H1 (cell line): ENCODE results near the gene PARD3. TPM values are rescaled to one million over a fixed set of nuclear protein-coding genes. Genes with fewer than 3 reads are reported as not detected.

Experiments
- CTCF ChIA-PET: fragments of 300-600 bp; sonication (Branson Sonifier 250); formaldehyde crosslinking; loops from one replicate; lab custom pipeline; 2021; ENCODE audit not compliant: partially characterized antibody; lab: Charles Lee
- POLR2A ChIA-PET: fragments of 300-600 bp; sonication (Branson Sonifier 250); formaldehyde crosslinking; loops from one replicate; lab custom pipeline; 2021; ENCODE audit warnings: inconsistent platforms; ENCODE audit not compliant: partially characterized antibody; lab: Charles Lee
- DNase-seq, 2 experiments: peaks; one replicate each; pipeline versions ENCODE4 v3.0.0 to v3.0.0-alpha.2; 2010 to 2022; ENCODE audit warnings: low spot score in 2 of 2, low read depth in 1 of 2, mixed read lengths in 1 of 2
- FAIRE-seq: peaks from 2 replicates; lab custom pipeline; 2011; peaks lifted over from hg19 to GRCh38; lab: Jason Lieb, UNC
- H2AFZ ChIP-seq: 2 replicates; pipeline ENCODE4 v1.8.1; 2012; ENCODE audit warnings: low read length, inconsistent platforms
- H2AK5ac ChIP-seq: 2 replicates; pipeline ENCODE4 v1.6.1; 2013; ENCODE audit warnings: low read depth, low read length
- H2BK120ac ChIP-seq: replicated peaks from 2 replicates; pipeline ENCODE3; 2013; ENCODE audit warnings: low read depth, low read length, inconsistent platforms
- H2BK12ac ChIP-seq: 2 replicates; pipeline ENCODE4 v1.6.1; 2013; ENCODE audit warnings: low read depth, low read length
- H2BK15ac ChIP-seq: 2 replicates; pipeline ENCODE4 v1.6.1; 2013; ENCODE audit warnings: low read length
- H2BK20ac ChIP-seq: 2 replicates; pipeline ENCODE4 v1.6.1; 2013; ENCODE audit warnings: low read length
- H2BK5ac ChIP-seq: 2 replicates; pipeline ENCODE4 v1.6.1; 2013; ENCODE audit warnings: low read depth, low read length
- H3K14ac ChIP-seq: 2 replicates; pipeline ENCODE4 v1.6.1; 2013; ENCODE audit warnings: inconsistent platforms; ENCODE audit not compliant: insufficient read length
- H3K18ac ChIP-seq: 2 replicates; pipeline ENCODE4 v1.6.1; 2013; ENCODE audit warnings: low read length; ENCODE audit errors: extremely low read depth
- H3K23ac ChIP-seq: 2 replicates; pipeline ENCODE4 v1.6.1; 2013; ENCODE audit warnings: inconsistent platforms; ENCODE audit not compliant: insufficient read length
- H3K23me2 ChIP-seq: 2 replicates; pipeline ENCODE4 v1.6.1; 2013; ENCODE audit warnings: low read depth, low read length
- H3K27ac ChIP-seq: 2 replicates; pipeline ENCODE4 v1.6.1; 2011; ENCODE audit warnings: low read depth, low read length, inconsistent platforms
- H3K27me3 ChIP-seq, 4 experiments: replicated peaks in 1 of 4; 1 replicate in 1 of 4; 2 replicates in 3 of 4; pipeline versions ENCODE4 v1.6.1 to v1.8.1; 2011 to 2013; ENCODE audit warnings: low read length in 3 of 4, mild to moderate bottlenecking in 3 of 4, inconsistent platforms in 2 of 4, mixed read lengths in 2 of 4, moderate library complexity in 1 of 4; ENCODE audit not compliant: control insufficient read depth in 3 of 4, insufficient read depth in 3 of 4; ENCODE audit errors: extremely low read depth in 1 of 4
- H3K36me3 ChIP-seq, 4 experiments: 2 replicates each; pipeline versions ENCODE4 v1.6.1 to v1.8.1; 2011 to 2013; ENCODE audit warnings: mild to moderate bottlenecking in 4 of 4, low read length in 3 of 4, moderate library complexity in 2 of 4, control low read depth in 1 of 4, inconsistent platforms in 1 of 4; ENCODE audit not compliant: insufficient read depth in 4 of 4, control insufficient read depth in 2 of 4
- H3K4ac ChIP-seq: replicated peaks from 2 replicates; pipeline ENCODE3; 2013; ENCODE audit warnings: low read length, low read depth, mixed read lengths, inconsistent platforms; ENCODE audit not compliant: insufficient read length
- H3K4me1 ChIP-seq, 4 experiments: replicated peaks in 1 of 4; 1 replicate in 1 of 4; 2 replicates in 3 of 4; pipeline versions ENCODE4 v1.6.1 to v1.8.1; 2011 to 2013; ENCODE audit warnings: low read length in 3 of 4, inconsistent platforms in 2 of 4, mixed read lengths in 1 of 4; ENCODE audit not compliant: insufficient read depth in 4 of 4, control insufficient read depth in 3 of 4
- H3K4me2 ChIP-seq, 2 experiments: 2 replicates each; pipeline versions ENCODE4 v1.6.1 to v1.8.1; 2011 to 2013; ENCODE audit warnings: low read depth in 2 of 2, low read length in 2 of 2, control low read depth in 1 of 2, inconsistent platforms in 1 of 2, mild to moderate bottlenecking in 1 of 2; ENCODE audit not compliant: insufficient read depth in 1 of 2
- H3K4me3 ChIP-seq, 4 experiments: fragments of 200-600, 300-600 bp in 1 of 4; sonication (generic), shearing (Covaris generic), sonication (Bioruptor Twin) in 1 of 4; 2 replicates each; pipeline versions ENCODE4 v1.5.1 to v1.8.1; 2011 to 2016; ENCODE audit warnings: low read length in 4 of 4, low read depth in 3 of 4, control low read depth in 2 of 4, inconsistent platforms in 2 of 4, mild to moderate bottlenecking in 2 of 4, mixed read lengths in 1 of 4, moderate library complexity in 1 of 4; ENCODE audit not compliant: insufficient read depth in 2 of 4; ENCODE audit errors: extremely low read depth in 1 of 4
- H3K56ac ChIP-seq: replicated peaks from 2 replicates; pipeline ENCODE3; 2013; ENCODE audit warnings: low read depth, mild to moderate bottlenecking, mixed read lengths, low read length, inconsistent platforms; ENCODE audit not compliant: insufficient read length
- H3K79me1 ChIP-seq: 2 replicates; pipeline ENCODE4 v1.6.1; 2013; ENCODE audit warnings: low read depth, low read length, control low read depth
- H3K79me2 ChIP-seq, 2 experiments: 2 replicates each; pipeline versions ENCODE4 v1.6.1 to v1.8.1; 2012 to 2013; ENCODE audit warnings: low read length in 2 of 2, mild to moderate bottlenecking in 2 of 2, inconsistent platforms in 1 of 2; ENCODE audit not compliant: insufficient read depth in 2 of 2, control insufficient read depth in 1 of 2
- H3K9ac ChIP-seq, 4 experiments: replicated peaks in 1 of 4; 1 replicate in 1 of 4; 2 replicates in 3 of 4; pipeline versions ENCODE4 v1.6.1 to v1.8.1; 2011 to 2013; ENCODE audit warnings: low read depth in 3 of 4, low read length in 3 of 4, control low read depth in 2 of 4, mild to moderate bottlenecking in 2 of 4, moderate library complexity in 2 of 4, inconsistent platforms in 1 of 4; ENCODE audit errors: extremely low read depth in 1 of 4
- H3K9me3 ChIP-seq, 2 experiments: 2 replicates each; pipeline versions ENCODE4 v1.6.1 to v1.8.1; 2012 to 2013; ENCODE audit warnings: mild to moderate bottlenecking in 2 of 2, moderate library complexity in 2 of 2, control low read depth in 1 of 2, inconsistent platforms in 1 of 2, low read depth in 1 of 2, low read length in 1 of 2, mixed read lengths in 1 of 2; ENCODE audit not compliant: insufficient read depth in 2 of 2
- H4K20me1 ChIP-seq, 2 experiments: replicated peaks in 1 of 2; 2 replicates each; pipeline versions ENCODE3 to v1.8.1; 2011 to 2013; ENCODE audit warnings: inconsistent platforms in 2 of 2, low read length in 2 of 2, mild to moderate bottlenecking in 1 of 2; ENCODE audit not compliant: insufficient read depth in 2 of 2, control insufficient read depth in 1 of 2
- H4K5ac ChIP-seq: 2 replicates; pipeline ENCODE4 v1.6.1; 2013; ENCODE audit warnings: low read length, low read depth, mixed read lengths, inconsistent platforms; ENCODE audit not compliant: insufficient read length
- H4K8ac ChIP-seq: 2 replicates; pipeline ENCODE4 v1.8.0; 2013; ENCODE audit warnings: mild to moderate bottlenecking, moderate library complexity, low read length, inconsistent platforms; ENCODE audit not compliant: insufficient read depth; ENCODE audit errors: extremely low read depth
- H4K91ac ChIP-seq: replicated peaks from 2 replicates; pipeline ENCODE3; 2013; ENCODE audit warnings: low read length, mixed read lengths, inconsistent platforms; ENCODE audit not compliant: insufficient read length
- CBX8 ChIP-seq: fragments of 300-800, 300-1000 bp; sonication (generic); IDR thresholded peaks from 2 replicates; pipeline ENCODE4 v1.7.1; 2016; ENCODE audit warnings: low read depth, low read length, borderline replicate concordance
- EP300 ChIP-seq, 2 experiments: IDR thresholded peaks; 1 replicate in 1 of 2; 2 replicates in 1 of 2; pipeline ENCODE4 v1.6.1; 2011 to 2012; ENCODE audit warnings: low read depth in 2 of 2, low read length in 2 of 2, mild to moderate bottlenecking in 2 of 2, borderline replicate concordance in 1 of 2, inconsistent platforms in 1 of 2, moderate library complexity in 1 of 2
- GABPA ChIP-seq: IDR thresholded peaks from 2 replicates; pipeline ENCODE4 v1.6.1; 2011; ENCODE audit warnings: mild to moderate bottlenecking, low read length, moderate library complexity, borderline replicate concordance; ENCODE audit not compliant: insufficient read depth
- GTF2F1 ChIP-seq: IDR thresholded peaks from 2 replicates; pipeline ENCODE4 v1.6.1; 2012; ENCODE audit warnings: low read depth, low read length, improper control_type of control experiment, borderline replicate concordance
- MAFK ChIP-seq: IDR thresholded peaks from 2 replicates; pipeline ENCODE4 v1.6.1; 2012; ENCODE audit warnings: low read depth, mild to moderate bottlenecking, improper control_type of control experiment, low read length
- PHF8 ChIP-seq: fragments of 200-600 bp; sonication (generic); conservative IDR thresholded peaks from 2 replicates; pipeline ENCODE4 v1.7.1; 2012; ENCODE audit warnings: low read depth, mild to moderate bottlenecking, inconsistent platforms, low read length, moderate library complexity
- TAF7 ChIP-seq: optimal IDR thresholded peaks from 2 replicates; pipeline ENCODE3; 2011; ENCODE audit warnings: low read depth, mild to moderate bottlenecking, inconsistent platforms, low read length, moderate library complexity, borderline replicate concordance
- WGBS, 2 experiments: shearing (Covaris generic) in 1 of 2; methylation state at CpG; one replicate each; pipeline versions ENCODE4 v1.1.6 to v1.1.7; 2013 to 2015; ENCODE audit warnings: low lambda C conversion rate in 2 of 2, mixed read lengths in 2 of 2, inconsistent platforms in 1 of 2, low coverage in 1 of 2, missing lambda C conversion rate in 1 of 2; ENCODE audit not compliant: insufficient replicate concordance in 2 of 2, insufficient coverage in 1 of 2, insufficient read length in 1 of 2; ENCODE audit errors: extremely low coverage in 1 of 2, missing lambda C conversion rate in 1 of 2; 5-methylcytosine and 5-hydroxymethylcytosine counted together
- polyA plus RNA-seq, 7 experiments: library from polyadenylated mRNA; depleted of rRNA in 3 of 7; stranded (reverse) in 5 of 7; unstranded in 2 of 7; fragments of >200 nt in 5 of 7; fragments of 200-250 nt in 2 of 7; gene quantifications; 1 replicate in 5 of 7; 2 replicates in 1 of 7; 4 replicates in 1 of 7; pipeline versions ENCODE4 v1.2.1 to v1.2.3, GENCODE V29; 2011 to 2013; ENCODE audit warnings: missing spikeins in 2 of 7, mixed read lengths in 2 of 7
- total RNA-seq: library from RNA; stranded (reverse); fragmentation: NEBNext Ultra II Directional; extraction: Animal tissue kit (Norgen Biotek cat#: 25700); gene quantifications from 2 replicates; pipeline ENCODE4 v1.2.1, GENCODE V29; 2021
- TF ChIP-seq, protein P1 (sequence below), 3 experiments: IDR thresholded peaks; 1 replicate in 2 of 3; 2 replicates in 1 of 3; pipeline versions ENCODE4 v1.5.1 to v1.6.1; 2011; ENCODE audit warnings: low read length in 3 of 3, mild to moderate bottlenecking in 3 of 3, inconsistent platforms in 2 of 3, low read depth in 1 of 3, moderate library complexity in 1 of 3; ENCODE audit not compliant: insufficient read depth in 1 of 3; ENCODE audit errors: control extremely low read depth in 1 of 3
- TF ChIP-seq, protein P2 (sequence below): IDR thresholded peaks from 2 replicates; pipeline ENCODE4 v1.6.1; 2012; ENCODE audit warnings: low read length, inconsistent platforms

PARD3 gene
- total and polyA plus RNA-seq, 2 of the 8 experiments (the other 6 are each of a cell fraction or from before 2014, with no cell fraction given) = 19.7 to 49.1 TPM

DNA sequence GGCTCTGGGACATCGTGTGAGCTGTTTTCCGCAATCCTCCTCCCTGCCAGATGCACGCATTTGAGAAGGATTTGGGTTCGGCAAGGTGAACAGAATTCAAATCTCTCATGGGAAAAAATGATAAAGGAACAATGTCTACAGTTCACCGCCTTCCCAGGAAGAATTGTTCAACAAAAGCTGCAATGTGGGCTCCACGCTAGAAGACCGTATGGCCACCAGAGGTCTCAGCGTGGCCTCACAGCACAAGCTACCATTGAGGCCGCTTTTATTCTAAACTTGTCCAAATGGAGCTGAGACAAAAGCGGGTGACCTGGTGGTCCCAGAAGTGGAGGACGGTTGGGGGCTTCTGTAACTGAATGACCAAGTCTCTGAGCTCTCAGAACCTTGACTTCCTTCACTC is 733.1 kb downstream of the PARD3 start:
- H2AFZ ChIP-seq = peak overlapping the region; percentile 80
- FAIRE-seq = no peak
- TF ChIP-seq GTF2F1 (no peak), MAFK (no peak), CBX8 (no peak), EP300 (IDR thresholded peaks at IDR 0.05; ENCODE audit: borderline replicate concordance in 1 of 2, low read depth in 2 of 2, low read length in 2 of 2) (no peak), TAF7 (no peak), PHF8 (no peak), GABPA (no peak)
- TF ChIP-seq, protein P1, sequence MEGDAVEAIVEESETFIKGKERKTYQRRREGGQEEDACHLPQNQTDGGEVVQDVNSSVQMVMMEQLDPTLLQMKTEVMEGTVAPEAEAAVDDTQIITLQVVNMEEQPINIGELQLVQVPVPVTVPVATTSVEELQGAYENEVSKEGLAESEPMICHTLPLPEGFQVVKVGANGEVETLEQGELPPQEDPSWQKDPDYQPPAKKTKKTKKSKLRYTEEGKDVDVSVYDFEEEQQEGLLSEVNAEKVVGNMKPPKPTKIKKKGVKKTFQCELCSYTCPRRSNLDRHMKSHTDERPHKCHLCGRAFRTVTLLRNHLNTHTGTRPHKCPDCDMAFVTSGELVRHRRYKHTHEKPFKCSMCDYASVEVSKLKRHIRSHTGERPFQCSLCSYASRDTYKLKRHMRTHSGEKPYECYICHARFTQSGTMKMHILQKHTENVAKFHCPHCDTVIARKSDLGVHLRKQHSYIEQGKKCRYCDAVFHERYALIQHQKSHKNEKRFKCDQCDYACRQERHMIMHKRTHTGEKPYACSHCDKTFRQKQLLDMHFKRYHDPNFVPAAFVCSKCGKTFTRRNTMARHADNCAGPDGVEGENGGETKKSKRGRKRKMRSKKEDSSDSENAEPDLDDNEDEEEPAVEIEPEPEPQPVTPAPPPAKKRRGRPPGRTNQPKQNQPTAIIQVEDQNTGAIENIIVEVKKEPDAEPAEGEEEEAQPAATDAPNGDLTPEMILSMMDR (IDR thresholded peaks at IDR 0.05; ENCODE audit: control extremely low read depth in 1 of 3, insufficient read depth in 1 of 3, low read depth in 1 of 3, low read length in 3 of 3) = peak; percentile 36 to 47 (median 43)
- TF ChIP-seq, protein P2, sequence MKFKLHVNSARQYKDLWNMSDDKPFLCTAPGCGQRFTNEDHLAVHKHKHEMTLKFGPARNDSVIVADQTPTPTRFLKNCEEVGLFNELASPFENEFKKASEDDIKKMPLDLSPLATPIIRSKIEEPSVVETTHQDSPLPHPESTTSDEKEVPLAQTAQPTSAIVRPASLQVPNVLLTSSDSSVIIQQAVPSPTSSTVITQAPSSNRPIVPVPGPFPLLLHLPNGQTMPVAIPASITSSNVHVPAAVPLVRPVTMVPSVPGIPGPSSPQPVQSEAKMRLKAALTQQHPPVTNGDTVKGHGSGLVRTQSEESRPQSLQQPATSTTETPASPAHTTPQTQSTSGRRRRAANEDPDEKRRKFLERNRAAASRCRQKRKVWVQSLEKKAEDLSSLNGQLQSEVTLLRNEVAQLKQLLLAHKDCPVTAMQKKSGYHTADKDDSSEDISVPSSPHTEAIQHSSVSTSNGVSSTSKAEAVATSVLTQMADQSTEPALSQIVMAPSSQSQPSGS = no peak

More for the DNA sequence above, 733.1 kb downstream of the PARD3 start:
- ChIA-PET CTCF (interaction anchor here (0.7 to 1.9 kb wide), 10 partner anchors 18 to 556 kb away, joined by 3 to 7 read pairs (median 4); no protein-coding TSS in a partner anchor), POLR2A (no interaction called here)
- Histone ChIP-seq H3K56ac (no peak overlapping the region), H2BK15ac (no peak overlapping the region), H3K4ac (no peak overlapping the region), H3K79me2 (no peaks in the 10 kb centered on the region), H2BK120ac (no peak overlapping the region), H2BK20ac (no peak overlapping the region), H2AK5ac (no peak overlapping the region), H3K27ac (no peak overlapping the region), H3K18ac (no peak overlapping the region), H4K20me1 (no peaks in the 10 kb centered on the region), H3K79me1 (no peaks in the 10 kb centered on the region), H3K14ac (no peak overlapping the region), H4K91ac (no peak overlapping the region), H2BK12ac (no peak overlapping the region), H3K9ac (no peak overlapping the region), H4K8ac (no peak overlapping the region), H3K4me3 (no peak overlapping the region), H3K4me2 (no peak overlapping the region), H3K4me1 (no peaks in the 10 kb centered on the region), H2BK5ac (no peak overlapping the region), H3K27me3 (no peaks in the 10 kb centered on the region), H4K5ac (no peak overlapping the region), H3K9me3 (no peaks in the 10 kb centered on the region), H3K23ac (no peak overlapping the region), H3K36me3 (no peaks in the 10 kb centered on the region), H3K23me2 (peaks cover 2% of the 10 kb centered on the region; the same call in 1 of the 2 replicates)
- DNase-seq = no peak
- 85% methylated on average over 11 of the region's 11 CpGs; no CpG with 5 or more reads in 1 of the 2 experiments for WGBS, 2 experiments
